ENCODE measurements around the gene CSTF1.

Gene CSTF1

GRCh38 chr20:56353356-56353755 is 39.1 kb upstream of the CSTF1 start:
- no peaks in the 10 kb centered on the region for H3F3A ChIP-seq (ENCODE audit: control insufficient read depth, insufficient read depth)
- TF ChIP-seq CTCF (IDR thresholded peaks at IDR 0.05; ENCODE audit: low read depth, low read length, poor library complexity, severe bottlenecking) = no peak
- no peak for TF ChIP-seq EZH2phosphoT487 (IDR thresholded peaks at IDR 0.05; ENCODE audit: borderline replicate concordance, low read length)
- H3K4me3 ChIP-seq (ENCODE audit: low read length) = no peak overlapping the region
- H3K9me2 ChIP-seq (replicated peaks; ENCODE audit: control insufficient read depth, low read length) = no peaks in the 10 kb centered on the region
- H3K4me1 ChIP-seq (ENCODE audit: control insufficient read depth, low read length) = no peaks in the 10 kb centered on the region
- no peaks in the 10 kb centered on the region for H3K9me3 ChIP-seq (ENCODE audit: control insufficient read depth, insufficient read depth, low read length)
- no peaks in the 10 kb centered on the region for H4K20me1 ChIP-seq (ENCODE audit: control insufficient read depth, insufficient read depth, low read depth, low read length)
- peaks cover 33% of the 10 kb centered on the region for H3K27me3 ChIP-seq (ENCODE audit: control insufficient read depth, low read length)
- H3K36me3 ChIP-seq (ENCODE audit: control insufficient read depth, low read length) = no peaks in the 10 kb centered on the region
- H3K4me2 ChIP-seq (ENCODE audit: low read length) = no peak overlapping the region
- no peaks in the 10 kb centered on the region for H3K79me2 ChIP-seq (ENCODE audit: control insufficient read depth, low read length)
- no peak overlapping the region for H3K27ac ChIP-seq (ENCODE audit: low read depth, low read length)

- Histone ChIP-seq H3K4me1 (ENCODE audit: control insufficient read depth, low read length) (peaks cover 5% of the 10 kb centered on the region; the same call in 1 of the 2 replicates), H3K79me2 (ENCODE audit: control insufficient read depth, low read length) (no peaks in the 10 kb centered on the region), H3K4me2 (ENCODE audit: low read length) (peak overlapping the region; percentile 74; the same call in 1 of the 2 replicates), H4K20me1 (ENCODE audit: control insufficient read depth, insufficient read depth, low read depth, low read length) (no peaks in the 10 kb centered on the region), H3K9me2 (replicated peaks; ENCODE audit: control insufficient read depth, low read length) (no peaks in the 10 kb centered on the region), H3F3A (ENCODE audit: control insufficient read depth, insufficient read depth) (no peaks in the 10 kb centered on the region), H3K9me3 (ENCODE audit: control insufficient read depth, insufficient read depth, low read length) (no peaks in the 10 kb centered on the region), H3K27ac (ENCODE audit: low read depth, low read length) (no peak overlapping the region), H3K27me3 (ENCODE audit: control insufficient read depth, low read length) (peaks cover 26% of the 10 kb centered on the region), H3K4me3 (ENCODE audit: low read length) (no peak overlapping the region), H3K36me3 (ENCODE audit: control insufficient read depth, low read length) (no peaks in the 10 kb centered on the region)
- TF ChIP-seq EZH2phosphoT487 (IDR thresholded peaks at IDR 0.05; ENCODE audit: borderline replicate concordance, low read length) (no peak), CTCF (IDR thresholded peaks at IDR 0.05; ENCODE audit: low read depth, low read length, poor library complexity, severe bottlenecking) (no peak)
Measured at GRCh38 chr20:56358070-56358469, 34.4 kb upstream of the CSTF1 start.

DNA sequence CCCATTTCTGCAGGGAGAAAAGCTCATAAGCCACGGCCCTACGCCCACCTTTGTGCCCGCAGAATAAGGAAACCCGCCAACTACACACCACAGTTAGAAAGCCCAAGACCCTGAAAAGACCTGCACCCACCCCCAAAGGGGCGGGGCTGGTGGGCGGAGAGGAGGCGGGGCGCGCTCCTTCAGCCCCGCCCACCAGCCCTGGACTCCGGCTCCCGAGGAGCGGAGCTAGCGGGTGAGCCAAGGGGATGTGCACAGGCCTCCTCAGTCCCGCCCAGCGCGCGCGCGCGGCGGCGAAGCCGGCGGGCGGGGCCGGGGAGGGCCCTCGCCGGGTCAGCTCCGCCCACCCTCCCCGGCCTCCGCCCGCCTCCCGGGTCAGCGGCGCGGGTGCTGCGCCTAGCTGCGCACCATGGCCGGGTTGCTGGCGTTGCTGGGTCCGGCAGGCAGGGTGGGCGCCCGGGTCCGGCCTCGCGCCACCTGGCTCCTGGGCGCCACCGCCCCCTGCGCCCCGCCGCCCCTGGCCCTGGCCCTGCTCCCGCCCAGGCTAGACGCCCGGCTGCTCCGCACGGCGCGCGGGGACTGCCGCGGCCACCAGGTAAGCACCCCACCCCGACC is 33.7 kb upstream of the CSTF1 start, which contains the start of gene FAM210B:
Gene FAM210B (plus strand): TSS at position 375 of the 612 bp plus-strand sequence. CDS start 32 bp downstream, at position 407.
- Histone ChIP-seq H3K36me3 (ENCODE audit: control insufficient read depth, low read length) (no peaks in the 10 kb centered on the region), H3K4me2 (ENCODE audit: low read length) (peak within 1 kb of the TSS; percentile 74), H3K27me3 (ENCODE audit: control insufficient read depth, low read length) (peaks cover 23% of the 10 kb centered on the region), H3K4me3 (ENCODE audit: low read length) (peak within 1 kb of the TSS; percentile 57), H4K20me1 (ENCODE audit: control insufficient read depth, insufficient read depth, low read depth, low read length) (no peaks in the 10 kb centered on the region), H3K79me2 (ENCODE audit: control insufficient read depth, low read length) (no peaks in the 10 kb centered on the region), H3F3A (ENCODE audit: control insufficient read depth, insufficient read depth) (no peaks in the 10 kb centered on the region), H3K27ac (ENCODE audit: low read depth, low read length) (no peak within 1 kb of the TSS), H3K9me3 (ENCODE audit: control insufficient read depth, insufficient read depth, low read length) (no peaks in the 10 kb centered on the region), H3K4me1 (ENCODE audit: control insufficient read depth, low read length) (peaks cover 5% of the 10 kb centered on the region; the same call in 1 of the 2 replicates), H3K9me2 (replicated peaks; ENCODE audit: control insufficient read depth, low read length) (no peaks in the 10 kb centered on the region)
- TF ChIP-seq EZH2phosphoT487 (IDR thresholded peaks at IDR 0.05; ENCODE audit: borderline replicate concordance, low read length) = no peak
- TF ChIP-seq CTCF (IDR thresholded peaks at IDR 0.05; ENCODE audit: low read depth, low read length, poor library complexity, severe bottlenecking) = no peak

Measured in DOHH2 (cell line).